CD8-positive, alpha-beta memory T cell (primary cell): ENCODE results near the gene LRTM2. TPM values are rescaled to one million over a fixed set of nuclear protein-coding genes. Genes with fewer than 3 reads are reported as not detected.

Source experiments
- CTCF ChIA-PET: fragments of 350-600 bp; sonication (Branson Sonifier 250); formaldehyde crosslinking; loops from one replicate; lab custom pipeline; 2021; ENCODE audit warnings: antibody characterized with exemption; lab: Charles Lee
- POLR2A ChIA-PET: fragments of 350-600 bp; sonication (Branson Sonifier 250); formaldehyde crosslinking; loops from one replicate; lab custom pipeline; 2021; ENCODE audit warnings: antibody characterized with exemption; lab: Charles Lee
- DNase-seq, 5 donors: peaks; one replicate each; pipeline versions ENCODE4 v3.0.0 to v3.0.0-alpha.2; 2020 to 2022; ENCODE audit warnings: mixed read lengths in 1 of 5
- H3K27ac ChIP-seq: one replicate; pipeline ENCODE4 v1.7.0; 2013; ENCODE audit warnings: low read depth, mild to moderate bottlenecking, low read length, moderate library complexity
- H3K27me3 ChIP-seq: 2 replicates; pipeline ENCODE4 v1.7.0; 2013; ENCODE audit warnings: low read length, mild to moderate bottlenecking; ENCODE audit not compliant: insufficient read depth, poor library complexity, severe bottlenecking
- H3K36me3 ChIP-seq: 2 replicates; pipeline ENCODE4 v1.7.0; 2013; ENCODE audit warnings: mild to moderate bottlenecking, low read length, moderate library complexity; ENCODE audit not compliant: insufficient read depth
- H3K4me1 ChIP-seq: 2 replicates; pipeline ENCODE4 v1.7.0; 2013; ENCODE audit warnings: mild to moderate bottlenecking, low read length, moderate library complexity; ENCODE audit not compliant: insufficient read depth
- H3K4me3 ChIP-seq: 2 replicates; pipeline ENCODE4 v1.7.0; 2013; ENCODE audit warnings: mild to moderate bottlenecking, low read length
- H3K9me3 ChIP-seq: 2 replicates; pipeline ENCODE4 v1.7.0; 2013; ENCODE audit warnings: mild to moderate bottlenecking, low read length
- H3K27ac Mint-ChIP-seq, 8 donors: one replicate each; pipeline ENCODE4 v1.8.0; 2020 to 2021; ENCODE audit warnings: mixed read lengths in 8 of 8, mild to moderate bottlenecking in 6 of 8, inconsistent platforms in 3 of 8, moderate library complexity in 3 of 8
- H3K27me3 Mint-ChIP-seq, 2 donors: one replicate each; pipeline ENCODE4 v1.8.0; 2020 to 2021; ENCODE audit warnings: mixed read lengths in 2 of 2, mild to moderate bottlenecking in 1 of 2, moderate library complexity in 1 of 2
- H3K36me3 Mint-ChIP-seq, 3 donors: one replicate each; pipeline ENCODE4 v1.8.0; 2020 to 2021; ENCODE audit warnings: mixed read lengths in 3 of 3, inconsistent platforms in 1 of 3, mild to moderate bottlenecking in 1 of 3
- H3K4me1 Mint-ChIP-seq, 3 donors: one replicate each; pipeline ENCODE4 v1.8.0; 2020 to 2021; ENCODE audit warnings: mixed read lengths in 3 of 3, inconsistent platforms in 1 of 3, mild to moderate bottlenecking in 1 of 3
- H3K4me3 Mint-ChIP-seq, 7 donors: one replicate each; pipeline ENCODE4 v1.8.0; 2020 to 2021; ENCODE audit warnings: mixed read lengths in 7 of 7, mild to moderate bottlenecking in 6 of 7, moderate library complexity in 4 of 7, inconsistent platforms in 2 of 7
- H3K9me3 Mint-ChIP-seq, 5 donors: one replicate each; pipeline ENCODE4 v1.8.0; 2020 to 2022; ENCODE audit warnings: mixed read lengths in 5 of 5, mild to moderate bottlenecking in 3 of 5, moderate library complexity in 2 of 5, inconsistent platforms in 1 of 5
- polyA plus RNA-seq: library from polyadenylated mRNA; unstranded; fragments of 300-500 nt; fragmentation: Illumina TruSeq; gene quantifications from one replicate; pipeline ENCODE4 v1.2.3, GENCODE V29; 2021
- total RNA-seq, 2 experiments: library from RNA; stranded (reverse); gene quantifications; one replicate each; pipeline ENCODE4 v1.2.3, GENCODE V29; 2021

Gene LRTM2
- total and polyA plus RNA-seq, 3 experiments from 2014 or later: 0.24 TPM; not detected in 2

GRCh38 chr12:1830401-1830845, 10.1 kb downstream of the LRTM2 start:
- Histone ChIP-seq H3K4me3 (no peak overlapping the region), H3K4me1 (no peaks in the 10 kb centered on the region), H3K36me3 (no peaks in the 10 kb centered on the region), H3K27ac (no peak overlapping the region), H3K9me3 (no peaks in the 10 kb centered on the region), H3K27me3 (peaks cover 4% of the 10 kb centered on the region)
- H3K4me1 Mint-ChIP-seq: no peaks in the 10 kb centered on the region
- ChIA-PET POLR2A (no interaction called here), CTCF (interaction anchor here (1.6 kb wide), 1 partner anchor 109 kb away, joined by 5 read pairs; no protein-coding TSS in a partner anchor)
- no peaks in the 10 kb centered on the region for H3K36me3 Mint-ChIP-seq
- no peak overlapping the region for H3K4me3 Mint-ChIP-seq
- no peak overlapping the region for H3K27ac Mint-ChIP-seq
- H3K27me3 Mint-ChIP-seq: peaks cover 22 to 48% of the 10 kb centered on the region in 2 donors
- H3K9me3 Mint-ChIP-seq: no peaks in the 10 kb centered on the region
- DNase-seq: no peak

DNA sequence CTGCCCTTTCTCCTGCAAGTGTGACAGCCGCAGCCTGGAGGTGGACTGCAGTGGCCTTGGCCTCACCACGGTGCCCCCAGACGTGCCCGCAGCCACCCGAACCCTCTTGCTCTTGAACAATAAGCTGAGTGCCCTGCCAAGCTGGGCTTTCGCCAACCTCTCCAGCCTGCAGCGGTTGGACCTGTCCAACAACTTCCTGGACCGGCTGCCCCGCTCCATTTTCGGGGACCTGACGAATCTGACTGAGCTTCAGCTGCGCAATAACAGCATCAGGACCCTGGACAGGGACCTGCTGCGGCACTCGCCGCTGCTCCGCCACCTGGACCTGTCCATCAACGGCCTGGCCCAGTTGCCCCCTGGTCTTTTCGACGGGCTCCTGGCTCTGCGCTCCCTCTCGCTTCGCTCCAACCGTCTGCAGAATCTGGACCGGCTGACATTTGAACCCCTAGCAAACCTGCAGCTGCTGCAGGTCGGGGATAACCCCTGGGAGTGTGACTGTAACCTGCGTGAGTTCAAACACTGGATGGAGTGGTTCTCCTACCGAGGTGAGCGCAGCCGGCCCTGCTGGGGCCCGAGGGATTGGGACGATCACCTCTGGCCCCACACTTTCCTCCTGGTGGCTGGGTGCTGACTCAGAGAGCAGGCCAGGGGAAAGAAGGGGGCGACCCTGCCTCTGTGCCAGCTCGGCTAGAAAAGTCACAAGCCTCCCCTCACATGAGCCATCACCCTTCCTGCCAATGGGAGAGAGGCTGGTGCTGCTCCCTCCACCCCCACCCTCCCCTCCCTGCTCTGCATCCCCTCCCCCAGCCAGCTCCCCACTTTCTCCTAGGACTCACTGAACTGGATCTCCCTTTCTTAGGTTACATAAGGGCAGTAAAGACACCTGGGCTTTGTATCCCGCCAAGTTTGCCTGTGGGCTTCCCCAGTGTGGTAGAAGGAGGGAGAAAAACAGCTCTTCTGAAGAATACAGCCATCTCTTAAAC, 10.9 kb downstream of the LRTM2 start:
- Mint-ChIP-seq H3K4me3 (no peak overlapping the region), H3K9me3 (no peaks in the 10 kb centered on the region), H3K36me3 (no peaks in the 10 kb centered on the region), H3K27ac (no peak overlapping the region), H3K27me3 (peaks cover 22 to 44% of the 10 kb centered on the region in 2 donors), H3K4me1 (no peaks in the 10 kb centered on the region)
- CTCF ChIA-PET: interaction anchor here (1.6 kb wide), 1 partner anchor 108 kb away, joined by 5 read pairs; no protein-coding TSS in a partner anchor
- Histone ChIP-seq H3K27ac (no peak overlapping the region), H3K27me3 (peaks cover 4% of the 10 kb centered on the region), H3K36me3 (no peaks in the 10 kb centered on the region), H3K4me3 (no peak overlapping the region), H3K4me1 (no peaks in the 10 kb centered on the region), H3K9me3 (no peaks in the 10 kb centered on the region)
- no peak for DNase-seq
- POLR2A ChIA-PET: no interaction called here

GRCh38 chr12:1832801-1833595, 12.6 kb downstream of the LRTM2 start:
- Mint-ChIP-seq H3K27ac (no peak overlapping the region), H3K4me1 (no peaks in the 10 kb centered on the region), H3K36me3 (no peaks in the 10 kb centered on the region), H3K4me3 (no peak overlapping the region), H3K27me3 (peaks cover 22 to 44% of the 10 kb centered on the region in 2 donors), H3K9me3 (no peaks in the 10 kb centered on the region)
- Histone ChIP-seq H3K27ac (no peak overlapping the region), H3K9me3 (no peaks in the 10 kb centered on the region), H3K4me1 (no peaks in the 10 kb centered on the region), H3K36me3 (no peaks in the 10 kb centered on the region), H3K27me3 (peaks cover 4% of the 10 kb centered on the region), H3K4me3 (no peak overlapping the region)
- ChIA-PET CTCF (no interaction called here), POLR2A (no interaction called here)
- DNase-seq: no peak

GRCh38 chr12:1833596-1834028, 13.2 kb downstream of the LRTM2 start:
- no peak for DNase-seq
- Mint-ChIP-seq H3K4me3 (no peak overlapping the region), H3K36me3 (no peaks in the 10 kb centered on the region), H3K27ac (no peak overlapping the region), H3K4me1 (no peaks in the 10 kb centered on the region), H3K27me3 (peaks cover 26 to 41% of the 10 kb centered on the region in 2 donors), H3K9me3 (no peaks in the 10 kb centered on the region)
- Histone ChIP-seq H3K4me1 (no peaks in the 10 kb centered on the region), H3K9me3 (no peaks in the 10 kb centered on the region), H3K27ac (no peak overlapping the region), H3K4me3 (no peak overlapping the region), H3K27me3 (peaks cover 4% of the 10 kb centered on the region), H3K36me3 (no peaks in the 10 kb centered on the region)
- POLR2A ChIA-PET: no interaction called here
- CTCF ChIA-PET: no interaction called here

GRCh38 chr12:1834186-1834925, 14.0 kb downstream of the LRTM2 start:
- POLR2A ChIA-PET: no interaction called here
- DNase-seq: no peak
- CTCF ChIA-PET: no interaction called here

GRCh38 chr12:1835211-1836131, 15.1 kb downstream of the LRTM2 start:
- H3K4me1 ChIP-seq: no peaks in the 10 kb centered on the region
- no peak overlapping the region for H3K4me3 Mint-ChIP-seq
- H3K27me3 Mint-ChIP-seq: peaks cover 16 to 33% of the 10 kb centered on the region in 2 donors
- peak overlapping the region in 1 of 8 donors; percentile 47 for H3K27ac Mint-ChIP-seq
- DNase-seq: no peak
- H3K9me3 Mint-ChIP-seq: no peaks in the 10 kb centered on the region
- no peaks in the 10 kb centered on the region for H3K36me3 ChIP-seq
- peaks cover 4% of the 10 kb centered on the region for H3K27me3 ChIP-seq
- no peak overlapping the region for H3K27ac ChIP-seq
- no peaks in the 10 kb centered on the region for H3K4me1 Mint-ChIP-seq
- H3K9me3 ChIP-seq: no peaks in the 10 kb centered on the region
- H3K4me3 ChIP-seq: no peak overlapping the region
- ChIA-PET POLR2A (no interaction called here), CTCF (no interaction called here)
- H3K36me3 Mint-ChIP-seq: no peaks in the 10 kb centered on the region

More at GRCh38 chr12:1834186-1834925, 14.0 kb downstream of the LRTM2 start:
- no peak overlapping the region for H3K4me3 ChIP-seq
- no peaks in the 10 kb centered on the region for H3K9me3 ChIP-seq
- no peak overlapping the region for H3K27ac Mint-ChIP-seq
- H3K36me3 ChIP-seq: no peaks in the 10 kb centered on the region
- H3K27ac ChIP-seq: no peak overlapping the region
- H3K36me3 Mint-ChIP-seq: no peaks in the 10 kb centered on the region
- H3K27me3 ChIP-seq: peaks cover 4% of the 10 kb centered on the region
- peaks cover 23 to 33% of the 10 kb centered on the region in 2 donors for H3K27me3 Mint-ChIP-seq
- H3K4me3 Mint-ChIP-seq: no peak overlapping the region
- no peaks in the 10 kb centered on the region for H3K4me1 ChIP-seq
- H3K9me3 Mint-ChIP-seq: no peaks in the 10 kb centered on the region
- H3K4me1 Mint-ChIP-seq: no peaks in the 10 kb centered on the region

DNA sequence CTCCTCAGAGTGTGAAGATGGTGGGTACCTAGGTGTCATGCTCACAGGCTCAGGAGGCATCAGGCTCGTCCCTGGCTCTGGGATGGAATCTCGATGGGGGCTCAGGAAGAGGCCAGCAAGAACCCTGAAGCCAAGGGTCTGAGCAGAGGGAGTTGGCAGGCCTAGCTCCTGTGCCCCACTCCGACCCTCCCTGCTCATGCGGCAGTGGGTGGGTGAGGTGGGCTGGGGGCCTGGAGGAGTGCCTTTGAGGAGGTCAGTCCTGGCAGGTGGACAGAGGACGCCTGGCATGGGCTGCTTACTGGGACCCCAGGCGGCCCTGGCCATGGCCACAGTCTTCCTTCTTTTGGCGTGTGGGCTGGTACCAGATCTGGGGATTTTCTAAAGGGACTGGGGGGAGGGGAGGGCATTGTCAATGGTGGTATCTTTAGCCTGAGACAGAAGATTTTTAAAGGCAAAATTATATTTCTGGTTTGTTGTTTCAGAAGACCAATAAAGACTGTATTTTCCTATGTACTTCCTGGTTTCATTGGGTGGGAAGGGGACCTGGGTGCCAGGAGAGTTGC, 16.0 kb downstream of the LRTM2 start:
- no peak for DNase-seq
- POLR2A ChIA-PET: no interaction called here
- no peaks in the 10 kb centered on the region for H3K27me3 ChIP-seq
- no peaks in the 10 kb centered on the region for H3K9me3 ChIP-seq
- Mint-ChIP-seq H3K36me3 (no peaks in the 10 kb centered on the region), H3K9me3 (no peaks in the 10 kb centered on the region), H3K4me1 (no peaks in the 10 kb centered on the region), H3K4me3 (no peak overlapping the region), H3K27me3 (peaks cover 9 to 30% of the 10 kb centered on the region in 2 donors), H3K27ac (no peak overlapping the region)
- no peaks in the 10 kb centered on the region for H3K4me1 ChIP-seq
- CTCF ChIA-PET: no interaction called here
- H3K27ac ChIP-seq: no peak overlapping the region
- no peaks in the 10 kb centered on the region for H3K36me3 ChIP-seq
- no peak overlapping the region for H3K4me3 ChIP-seq
